WI38 (cell line): ENCODE results near the gene IGSF9B.

Experiments used
- H3K4me3 ChIP-seq: 2 replicates; pipeline ENCODE4 v1.5.1; 2011; ENCODE audit warnings: low read depth, mild to moderate bottlenecking, control low read depth, low read length
- TF ChIP-seq, protein P1 (sequence below): IDR thresholded peaks from 2 replicates; pipeline ENCODE4 v1.5.1; 2012; ENCODE audit warnings: low read depth, mild to moderate bottlenecking, control low read depth, low read length

The IGSF9B gene

GRCh38 chr11:133965031-133965601, 8.3 kb upstream of the IGSF9B start:
- no peak overlapping the region for H3K4me3 ChIP-seq
- TF ChIP-seq, protein P1, sequence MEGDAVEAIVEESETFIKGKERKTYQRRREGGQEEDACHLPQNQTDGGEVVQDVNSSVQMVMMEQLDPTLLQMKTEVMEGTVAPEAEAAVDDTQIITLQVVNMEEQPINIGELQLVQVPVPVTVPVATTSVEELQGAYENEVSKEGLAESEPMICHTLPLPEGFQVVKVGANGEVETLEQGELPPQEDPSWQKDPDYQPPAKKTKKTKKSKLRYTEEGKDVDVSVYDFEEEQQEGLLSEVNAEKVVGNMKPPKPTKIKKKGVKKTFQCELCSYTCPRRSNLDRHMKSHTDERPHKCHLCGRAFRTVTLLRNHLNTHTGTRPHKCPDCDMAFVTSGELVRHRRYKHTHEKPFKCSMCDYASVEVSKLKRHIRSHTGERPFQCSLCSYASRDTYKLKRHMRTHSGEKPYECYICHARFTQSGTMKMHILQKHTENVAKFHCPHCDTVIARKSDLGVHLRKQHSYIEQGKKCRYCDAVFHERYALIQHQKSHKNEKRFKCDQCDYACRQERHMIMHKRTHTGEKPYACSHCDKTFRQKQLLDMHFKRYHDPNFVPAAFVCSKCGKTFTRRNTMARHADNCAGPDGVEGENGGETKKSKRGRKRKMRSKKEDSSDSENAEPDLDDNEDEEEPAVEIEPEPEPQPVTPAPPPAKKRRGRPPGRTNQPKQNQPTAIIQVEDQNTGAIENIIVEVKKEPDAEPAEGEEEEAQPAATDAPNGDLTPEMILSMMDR: no peak

DNA sequence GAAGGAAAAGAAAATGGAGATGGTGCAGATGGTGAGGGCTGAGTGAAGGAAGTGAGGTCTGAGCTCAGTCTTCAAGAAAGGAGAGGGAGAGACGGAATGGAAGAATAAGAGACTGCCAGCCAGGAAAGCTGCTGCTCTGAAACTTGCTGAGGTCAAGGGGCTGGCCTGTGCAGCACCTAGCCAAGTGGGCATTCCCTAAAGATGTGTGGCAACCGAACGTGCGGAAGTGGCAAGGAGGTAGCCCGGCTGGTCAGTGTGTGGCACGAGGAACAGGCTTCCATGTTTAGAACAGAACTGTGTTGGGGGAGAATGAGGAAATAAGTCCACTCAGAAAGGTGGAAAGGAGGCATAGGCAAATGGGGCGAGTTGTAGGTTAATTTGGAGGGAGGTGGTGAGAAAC, 7.6 kb upstream of the IGSF9B start:
- H3K4me3 ChIP-seq: no peak overlapping the region
- TF ChIP-seq, protein P1: no peak

DNA sequence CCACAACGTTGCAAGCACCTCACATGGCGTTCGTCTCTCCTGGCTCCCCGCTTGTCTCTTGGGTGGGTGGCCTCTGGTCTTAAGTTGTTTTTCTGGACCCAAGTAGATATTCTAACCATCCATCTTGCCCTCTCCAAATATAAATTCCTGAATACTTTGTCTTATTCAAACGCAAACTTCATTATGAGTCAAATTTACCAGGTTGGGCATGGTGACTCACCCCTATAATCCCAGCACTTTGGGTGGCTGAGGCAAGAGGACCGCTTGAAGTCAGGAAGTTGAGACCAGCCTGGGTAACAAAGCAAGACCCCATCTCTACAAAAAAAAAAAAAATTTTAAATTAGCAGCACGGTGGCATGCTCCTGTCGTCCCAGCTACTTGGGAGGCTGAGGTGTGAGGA, 5.1 kb upstream of the IGSF9B start:
- no peak overlapping the region for H3K4me3 ChIP-seq
- TF ChIP-seq, protein P1: no peak

GRCh38 chr11:133957900-133958299, 1.1 kb upstream of the IGSF9B start:
- H3K4me3 ChIP-seq: no peak overlapping the region

DNA sequence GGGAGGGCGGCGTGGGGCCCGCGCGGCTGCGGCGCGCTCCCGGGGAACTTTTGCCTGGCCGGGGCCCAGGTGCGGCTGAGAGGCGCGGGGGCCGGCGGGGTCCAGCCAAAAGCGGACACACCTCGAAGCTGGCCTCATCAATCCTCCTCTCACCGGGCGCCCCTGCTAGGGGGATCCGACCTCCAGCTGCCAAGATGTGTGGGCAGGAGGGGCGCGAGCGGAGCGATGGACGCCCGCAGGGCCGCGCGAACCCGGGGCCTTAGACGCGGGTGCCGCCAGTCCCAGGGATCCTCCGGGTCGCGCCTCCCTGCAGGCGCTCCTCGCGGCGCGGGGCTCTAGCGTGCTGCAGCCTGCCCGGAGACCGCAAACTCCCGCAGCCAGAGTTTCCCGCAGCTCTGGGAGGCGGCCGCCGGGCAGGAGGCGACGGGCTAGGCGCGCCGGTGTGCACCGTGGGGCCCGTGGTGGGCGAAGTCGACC, 785 bp downstream of the IGSF9B start:
- TF ChIP-seq, protein P1: no peak
- no peak overlapping the region for H3K4me3 ChIP-seq

More at GRCh38 chr11:133957900-133958299, 1.1 kb upstream of the IGSF9B start:
- TF ChIP-seq, protein P1: no peak

DNA sequence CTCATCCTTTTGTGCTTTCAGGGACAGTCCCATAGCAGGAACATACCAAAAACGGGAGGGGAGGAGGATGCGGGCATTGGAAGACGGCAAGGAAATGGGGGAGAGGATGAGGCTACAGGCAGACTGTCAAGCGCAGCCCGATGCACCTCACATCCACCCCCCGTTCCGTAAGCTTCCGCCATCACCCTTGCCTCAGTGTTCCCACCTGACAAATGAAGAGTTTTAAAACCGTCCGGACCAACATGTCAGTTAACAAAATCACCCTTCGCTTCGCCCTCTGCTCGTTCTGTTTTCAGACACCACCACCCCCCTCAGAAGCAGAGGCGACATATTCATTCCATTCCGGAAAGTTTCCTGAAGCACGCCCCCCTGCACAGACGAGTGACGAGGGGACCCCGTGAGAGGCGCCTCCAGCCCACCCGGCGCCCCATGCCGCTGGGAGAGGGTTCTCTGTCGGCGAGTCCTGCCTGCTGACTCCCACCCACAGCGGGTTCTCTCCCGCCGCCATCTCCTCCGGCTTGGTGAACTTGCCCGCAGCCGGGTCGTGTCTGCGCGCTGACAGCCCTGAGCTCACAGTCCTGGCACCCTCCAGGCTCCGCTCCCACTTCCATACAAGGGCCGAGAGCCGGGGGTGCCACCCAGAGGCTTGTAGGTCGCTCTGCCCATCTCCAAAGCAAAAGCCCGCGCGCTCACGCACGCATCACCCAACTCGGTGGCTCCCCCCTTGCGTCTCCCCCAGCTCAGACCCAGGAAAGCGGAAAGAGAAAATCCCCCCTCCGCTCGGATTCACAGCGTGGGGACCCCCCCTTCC, 1.5 kb downstream of the IGSF9B start:
- H3K4me3 ChIP-seq: no peak overlapping the region
- TF ChIP-seq, protein P1: no peak

DNA sequence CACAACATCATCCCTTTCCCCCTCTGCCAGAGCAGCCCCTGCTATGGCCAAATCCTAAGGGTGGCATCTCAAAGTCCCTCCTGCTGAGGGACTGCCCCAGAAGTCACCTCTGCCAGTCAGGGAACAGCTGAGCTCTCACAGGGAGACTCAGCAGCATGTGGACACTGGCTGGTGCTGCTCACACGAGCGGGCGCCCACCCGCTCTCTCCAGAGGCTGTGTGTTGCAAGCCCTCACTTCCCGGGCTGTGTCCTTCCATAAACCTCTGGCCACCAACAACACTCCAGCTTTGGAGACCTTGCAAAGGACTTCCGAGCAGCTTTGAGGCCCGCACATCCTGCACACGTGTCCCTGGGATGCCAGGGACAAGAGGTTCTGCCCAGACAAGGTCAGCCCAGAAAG, 2.8 kb downstream of the IGSF9B start:
- TF ChIP-seq, protein P1: no peak
- no peak overlapping the region for H3K4me3 ChIP-seq
